Lung (tissue), 12 donors: Measurements from ENCODE around the gene RAI1. TPM values are rescaled to one million over a fixed set of nuclear protein-coding genes. Genes with fewer than 3 reads are reported as not detected.

Source experiments
- ATAC-seq: fragments of 200-7000 bp; cut with Tn5 transposase; one replicate; pipeline ENCODE4 v1.9.1; 2020; ENCODE audit warnings: moderate number of reproducible peaks; ENCODE audit not compliant: insufficient read depth, low FRiP score
- DNase-seq, 3 donors: peaks; one replicate each; pipeline ENCODE4 v3.0.0-alpha.2; 2013 to 2017
- H3K27ac ChIP-seq, 2 donors: one replicate each; pipeline ENCODE4 v1.5.1; 2013; ENCODE audit warnings: mild to moderate bottlenecking in 2 of 2, moderate library complexity in 2 of 2, control low read depth in 1 of 2, inconsistent platforms in 1 of 2, low read depth in 1 of 2, low read length in 1 of 2
- H3K27me3 ChIP-seq, 3 donors: one replicate each; pipeline ENCODE4 v1.5.1; 2013; ENCODE audit warnings: low read length in 2 of 3; ENCODE audit not compliant: control insufficient read depth in 3 of 3, insufficient read depth in 3 of 3
- H3K36me3 ChIP-seq, 4 donors: one replicate each; pipeline ENCODE4 v1.5.1; 2013; ENCODE audit warnings: low read length in 4 of 4, mild to moderate bottlenecking in 1 of 4, moderate library complexity in 1 of 4; ENCODE audit not compliant: control insufficient read depth in 4 of 4, insufficient read depth in 4 of 4
- H3K4me1 ChIP-seq, 5 donors: one replicate each; pipeline ENCODE4 v1.5.1; 2013; ENCODE audit warnings: low read length in 5 of 5, mild to moderate bottlenecking in 2 of 5, moderate library complexity in 1 of 5; ENCODE audit not compliant: control insufficient read depth in 5 of 5, insufficient read depth in 5 of 5
- H3K4me3 ChIP-seq: one replicate; pipeline ENCODE4 v1.5.1; 2013; ENCODE audit warnings: mild to moderate bottlenecking, control low read depth, moderate library complexity
- H3K9ac ChIP-seq, 2 donors: one replicate each; pipeline ENCODE4 v1.5.1; 2013; ENCODE audit warnings: low read length in 2 of 2, control low read depth in 1 of 2; ENCODE audit not compliant: insufficient read depth in 1 of 2
- H3K9me3 ChIP-seq, 4 donors: one replicate each; pipeline ENCODE4 v1.5.1; 2013; ENCODE audit warnings: low read length in 3 of 4, mild to moderate bottlenecking in 1 of 4, moderate library complexity in 1 of 4; ENCODE audit not compliant: control insufficient read depth in 4 of 4, insufficient read depth in 3 of 4
- CTCF ChIP-seq: IDR thresholded peaks from 2 replicates; pipeline ENCODE4 v1.5.1; 2012; ENCODE audit warnings: mild to moderate bottlenecking; ENCODE audit errors: control extremely low read depth, extremely low read depth
- WGBS, 2 donors: extraction: QIAGEN DNeasy Blood & Tissue Kit; methylation state at CpG; one replicate each; pipeline ENCODE4 v1.1.7; 2013; 5-methylcytosine and 5-hydroxymethylcytosine counted together
- polyA plus RNA-seq, 2 donors: library from polyadenylated mRNA; stranded (reverse); fragments of 200-250 nt; gene quantifications; one replicate each; pipeline ENCODE4 v1.2.1, GENCODE V29; 2013
- total RNA-seq, 2 donors: library from RNA; depleted of rRNA in 1 of 2; stranded (reverse); fragments of >200 nt in 1 of 2; gene quantifications; one replicate each; pipeline ENCODE4 v1.2.1, GENCODE V29; 2014 to 2021
- donor health status: control.
- donor health status: control.
- donor health status: Bipolar disorder and iron deficiency.
- donor health status: healthy.
- donor health status: DM: yes; HTN: yes; CAD: no.

RAI1 gene
- total and polyA plus RNA-seq, 4 donors, result 14.5 to 44.4 (median 28.3) TPM

GRCh38 chr17:17767154-17767869 is 86.1 kb downstream of the RAI1 start:
- Histone ChIP-seq H3K27ac (no peak overlapping the region), H3K4me3 (no peak overlapping the region), H3K36me3 (peaks cover 0 to 6% (median 2%) of the 10 kb centered on the region in 4 donors), H3K9me3 (no peaks in the 10 kb centered on the region), H3K27me3 (no peaks in the 10 kb centered on the region), H3K4me1 (peaks cover 12 to 62% (median 36%) of the 10 kb centered on the region in 5 donors), H3K9ac (peak overlapping the region in 1 of 2 donors; percentile 23)
- 86 to 87% methylated on average over 7 of the region's 7 CpGs for WGBS, 2 donors
- ATAC-seq (no peak), DNase-seq (no peak)
- TF ChIP-seq CTCF, result no peak

GRCh38 chr17:17767887-17768418 is 86.7 kb downstream of the RAI1 start:
- ATAC-seq, result no peak
- Histone ChIP-seq H3K36me3 (peaks cover 0 to 6% (median 2%) of the 10 kb centered on the region in 4 donors), H3K4me1 (peaks cover 12 to 62% (median 36%) of the 10 kb centered on the region in 5 donors), H3K9me3 (no peaks in the 10 kb centered on the region), H3K9ac (no peak overlapping the region), H3K27ac (no peak overlapping the region), H3K27me3 (no peaks in the 10 kb centered on the region), H3K4me3 (no peak overlapping the region)
- 87 to 89% methylated on average over 6 of the region's 6 CpGs for WGBS, 2 donors
- DNase-seq, result no peak
- TF ChIP-seq CTCF, result no peak

GRCh38 chr17:17768424-17769088 is 87.3 kb downstream of the RAI1 start:
- ATAC-seq, result no peak
- no peaks in the 10 kb centered on the region for H3K9me3 ChIP-seq

More at GRCh38 chr17:17768424-17769088, 87.3 kb downstream of the RAI1 start:
- TF ChIP-seq CTCF, result no peak
- Histone ChIP-seq H3K27ac (no peak overlapping the region), H3K9ac (peak overlapping the region in 1 of 2 donors; percentile 38), H3K36me3 (peaks cover 0 to 6% (median 2%) of the 10 kb centered on the region in 4 donors), H3K4me1 (peaks cover 12 to 62% (median 36%) of the 10 kb centered on the region in 5 donors), H3K4me3 (no peak overlapping the region), H3K27me3 (no peaks in the 10 kb centered on the region)
- no peak for DNase-seq
- 40 to 49% methylated on average over 14 of the region's 14 CpGs for WGBS, 2 donors
